Left hindlimb (tissue), 1 donor: Measurements from ENCODE around the gene NUP93.

ENCODE experiments used
- DNase-seq: peaks from one replicate; pipeline ENCODE4 v3.0.0-alpha.2; 2018

Gene NUP93

DNA sequence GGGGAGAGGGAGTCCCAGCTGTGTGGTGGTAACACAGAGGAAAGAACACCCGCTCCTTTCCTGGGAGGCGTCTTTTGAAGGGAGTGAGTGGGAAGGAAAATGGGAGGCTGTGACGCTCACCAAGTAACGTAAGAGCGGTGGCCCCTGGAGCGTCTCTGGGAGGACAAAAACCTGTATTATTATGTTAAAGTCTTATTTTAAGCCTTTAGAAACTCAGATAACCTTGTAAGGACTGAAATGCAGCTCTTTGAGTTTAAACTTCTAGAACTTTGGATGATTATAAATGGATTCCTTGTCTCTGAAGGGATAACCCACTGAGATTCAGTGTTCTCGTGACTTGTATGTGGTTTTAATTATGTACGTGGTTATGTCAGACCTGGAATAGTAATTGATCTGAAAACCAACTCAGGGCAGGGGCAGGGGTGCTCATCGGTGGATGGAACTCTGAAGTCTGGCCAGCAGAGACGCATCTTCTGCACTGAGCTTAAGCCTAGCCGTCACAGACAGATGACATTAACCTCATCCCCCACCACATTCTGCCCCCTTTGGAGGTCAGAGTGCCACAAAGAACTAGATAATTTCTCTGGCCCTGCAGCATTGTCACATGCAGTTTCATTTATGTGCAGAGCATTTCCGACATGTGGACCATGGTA, 93.3 kb downstream of the NUP93 start:
- no peak for DNase-seq

DNA sequence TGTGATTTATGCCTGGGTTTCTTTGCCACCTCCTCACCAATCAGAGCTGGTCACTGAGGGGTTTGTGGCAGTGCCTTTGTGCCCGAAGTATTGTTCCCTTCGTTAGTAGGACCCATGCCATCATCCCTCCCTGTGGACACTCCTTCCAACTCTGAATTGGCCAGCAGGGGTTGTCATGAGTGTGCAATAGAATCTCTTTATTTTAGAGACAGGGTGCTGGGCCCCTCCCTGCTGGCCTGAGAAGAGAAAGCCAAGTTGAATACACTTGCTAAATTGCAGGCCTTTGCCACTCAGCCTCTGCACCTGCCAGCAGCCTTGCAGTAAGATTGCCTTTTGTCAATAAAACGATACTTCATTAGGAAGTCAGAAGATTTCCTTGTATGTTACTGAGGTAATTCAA, 94.4 kb downstream of the NUP93 start:
- DNase-seq, result no peak

DNA sequence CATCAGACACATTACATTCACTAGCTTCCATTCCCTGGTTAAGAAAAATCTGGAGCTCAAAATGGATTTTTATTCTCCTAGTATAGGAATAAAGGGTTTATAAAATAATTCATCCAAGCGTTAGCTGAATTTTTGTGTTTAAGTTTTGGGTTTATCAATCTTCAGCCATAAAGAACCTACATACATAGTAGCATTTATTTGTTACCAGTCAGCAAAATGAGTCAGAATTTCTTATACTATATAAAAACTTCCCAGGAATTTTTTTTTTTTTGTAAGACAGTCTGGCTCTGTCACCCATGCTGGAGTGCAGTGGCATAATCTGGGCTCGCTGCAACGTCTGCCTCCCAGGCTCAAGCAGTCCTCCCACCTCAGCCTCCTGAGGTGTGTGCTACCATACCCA, 94.9 kb downstream of the NUP93 start:
- no peak for DNase-seq

DNA sequence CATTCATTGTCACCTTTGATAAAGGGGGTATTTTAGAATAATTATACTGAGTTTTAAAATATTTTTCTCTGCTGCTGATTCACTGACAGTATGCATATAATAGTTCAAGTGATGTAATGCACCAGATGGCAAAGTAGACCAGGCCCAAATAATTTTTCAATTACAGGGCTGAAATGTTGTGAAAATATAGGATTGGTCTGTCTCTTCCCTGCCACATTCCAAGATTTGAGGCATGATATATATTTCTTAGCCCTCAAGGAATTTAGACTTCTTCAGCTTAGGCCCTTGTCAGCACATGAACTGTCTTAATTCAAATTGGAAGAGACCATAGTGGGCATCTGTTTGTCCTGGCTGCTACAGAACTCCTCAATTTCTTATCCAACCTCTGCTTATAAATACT, 95.9 kb downstream of the NUP93 start:
- no peak for DNase-seq

DNA sequence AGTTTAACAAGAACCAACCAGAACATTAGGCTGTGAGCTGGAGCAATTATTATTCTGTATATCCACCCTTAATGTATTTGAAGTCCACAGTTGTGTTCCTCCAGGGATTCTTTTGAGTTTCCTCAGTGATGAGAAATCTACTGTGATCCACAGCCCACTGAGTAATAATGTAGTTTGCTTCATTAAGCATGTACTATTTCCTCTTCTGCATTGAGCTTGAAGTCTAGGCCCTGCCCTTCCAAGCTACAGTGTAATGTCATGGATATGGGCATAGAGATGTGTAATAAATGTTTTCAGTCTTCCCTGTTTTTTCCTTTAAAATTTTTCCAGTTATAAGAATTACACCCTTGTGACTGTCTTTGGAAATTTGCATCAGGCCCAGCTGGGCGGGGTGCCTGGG, 98.7 kb downstream of the NUP93 start:
- no peak for DNase-seq

DNA sequence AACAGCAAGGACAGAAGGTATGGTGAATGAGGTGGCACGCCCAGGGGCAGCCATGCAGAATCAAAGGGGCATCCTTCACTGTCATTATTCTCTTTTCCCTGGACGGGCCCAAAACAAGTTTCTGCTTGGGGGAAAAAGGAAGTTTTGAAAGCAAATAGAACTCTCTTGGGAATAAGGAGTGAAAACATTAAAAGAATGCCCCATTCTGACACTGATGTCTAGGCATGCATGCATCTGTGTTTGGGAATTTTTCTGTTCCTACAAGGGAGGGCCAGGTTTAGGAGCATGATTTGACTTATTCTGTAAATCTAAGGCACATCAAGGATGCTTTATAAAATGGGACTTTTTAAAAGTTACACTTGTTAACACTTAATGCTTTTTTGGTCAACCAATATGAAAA, 100.7 kb downstream of the NUP93 start:
- DNase-seq, result no peak

DNA sequence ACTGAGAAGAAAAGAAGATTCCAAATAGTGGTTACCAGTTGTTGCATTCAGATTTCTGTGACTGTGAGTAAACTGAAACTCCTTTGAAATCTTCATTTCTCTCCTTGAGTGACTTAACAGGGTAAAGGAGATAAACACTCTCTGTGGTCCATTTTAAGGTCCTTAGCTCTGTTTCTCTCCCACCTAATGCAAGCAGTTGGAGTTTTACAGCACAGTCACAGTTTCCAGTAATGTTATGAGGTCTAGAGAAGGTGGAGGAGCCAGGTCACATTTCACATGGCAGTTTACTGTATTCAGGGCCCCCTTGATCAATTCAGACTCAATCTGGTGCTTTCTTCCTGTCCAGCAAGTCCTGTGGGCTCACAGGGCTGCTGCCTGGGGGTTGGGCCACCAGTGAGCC, 102.8 kb downstream of the NUP93 start:
- DNase-seq, result no peak

DNA sequence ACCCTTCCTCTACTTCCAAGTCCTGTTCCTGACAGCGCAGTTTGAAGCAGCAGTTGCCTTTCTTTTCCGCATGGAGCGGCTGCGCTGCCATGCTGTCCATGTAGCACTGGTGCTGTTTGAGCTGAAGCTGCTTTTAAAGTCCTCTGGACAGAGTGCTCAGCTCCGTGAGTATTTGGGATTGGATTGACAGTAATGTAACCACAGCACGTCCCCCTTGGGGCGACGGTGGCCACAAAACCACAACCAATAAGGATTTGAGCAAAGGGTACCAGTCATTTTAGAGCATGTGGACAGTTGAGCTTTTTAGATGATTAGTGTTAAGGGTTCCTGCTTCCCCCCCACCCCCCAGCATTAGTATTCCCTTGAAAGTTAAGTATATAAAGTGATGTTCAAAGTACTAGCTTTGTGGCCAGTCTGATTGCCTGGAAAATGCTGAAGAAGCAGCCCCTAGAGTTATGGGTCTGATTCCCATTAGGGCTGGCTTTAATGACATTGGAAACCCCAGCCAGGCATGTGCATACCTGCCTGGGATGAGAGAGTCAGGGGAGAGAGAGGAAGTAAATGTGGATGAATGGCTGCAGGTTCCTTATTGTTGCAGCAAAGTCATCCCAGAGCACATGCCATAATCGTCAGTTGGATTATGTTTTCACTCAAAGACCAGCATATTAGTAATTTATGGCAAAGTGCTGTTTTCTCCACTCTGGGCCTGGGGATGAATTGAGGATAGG, 103.5 kb downstream of the NUP93 start:
- DNase-seq, result no peak

DNA sequence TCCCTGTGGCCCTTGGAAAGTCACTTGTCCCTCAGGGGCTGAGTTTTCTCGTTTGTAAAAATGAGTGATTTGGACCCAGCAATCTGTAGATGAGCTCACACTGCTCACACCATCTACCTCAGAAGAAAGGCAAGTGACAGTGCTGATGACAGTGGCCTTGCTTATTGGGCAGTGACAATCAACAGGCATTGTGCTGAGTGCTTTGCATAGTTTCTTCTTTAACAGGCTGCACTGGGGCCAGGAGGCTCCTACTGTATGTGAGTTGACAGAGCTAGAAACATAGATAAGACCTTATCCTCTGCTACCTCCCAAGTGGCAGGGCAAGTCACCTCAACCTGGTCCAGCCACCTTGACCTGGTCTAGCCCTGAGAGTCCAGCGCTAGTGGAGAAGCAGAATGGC, 105.4 kb downstream of the NUP93 start:
- no peak for DNase-seq

DNA sequence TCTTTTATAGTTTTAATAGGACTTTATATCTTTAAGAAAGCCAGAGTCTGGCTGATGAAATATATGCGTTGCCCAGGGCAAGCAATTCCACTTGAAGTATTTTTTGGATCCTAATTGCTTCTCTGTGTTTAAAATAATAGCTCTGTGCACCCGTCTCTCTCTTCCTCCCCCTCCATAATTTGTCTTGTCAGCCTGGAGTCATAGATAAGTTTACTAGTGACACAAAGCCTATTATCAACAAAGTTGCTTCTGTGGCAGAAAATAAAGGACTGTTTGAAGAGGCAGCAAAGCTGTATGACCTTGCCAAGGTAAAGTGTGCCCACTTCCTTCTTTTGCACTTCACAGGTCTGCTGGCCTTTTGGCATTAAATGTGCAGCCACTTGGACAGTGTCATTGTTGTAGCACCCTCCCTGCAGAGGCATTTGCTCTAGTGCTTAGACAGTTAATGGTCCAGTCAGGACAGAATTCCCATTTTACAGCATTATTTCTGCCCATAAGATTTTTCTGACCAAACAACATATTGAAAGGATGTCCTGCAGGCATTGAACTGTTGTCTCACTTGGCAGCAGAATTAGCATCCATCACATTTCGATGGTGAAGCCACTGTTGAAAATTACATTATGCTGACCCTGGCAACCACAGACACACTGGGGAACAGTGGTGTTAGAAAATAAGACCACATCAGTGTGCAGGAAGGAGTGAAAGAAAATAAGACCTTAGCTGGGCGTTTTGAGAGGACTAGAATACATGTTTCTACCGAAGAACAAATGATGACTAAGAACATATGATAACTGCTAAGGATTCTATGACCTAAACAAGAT, 106.7 kb downstream of the NUP93 start:
- DNase-seq, result no peak

DNA sequence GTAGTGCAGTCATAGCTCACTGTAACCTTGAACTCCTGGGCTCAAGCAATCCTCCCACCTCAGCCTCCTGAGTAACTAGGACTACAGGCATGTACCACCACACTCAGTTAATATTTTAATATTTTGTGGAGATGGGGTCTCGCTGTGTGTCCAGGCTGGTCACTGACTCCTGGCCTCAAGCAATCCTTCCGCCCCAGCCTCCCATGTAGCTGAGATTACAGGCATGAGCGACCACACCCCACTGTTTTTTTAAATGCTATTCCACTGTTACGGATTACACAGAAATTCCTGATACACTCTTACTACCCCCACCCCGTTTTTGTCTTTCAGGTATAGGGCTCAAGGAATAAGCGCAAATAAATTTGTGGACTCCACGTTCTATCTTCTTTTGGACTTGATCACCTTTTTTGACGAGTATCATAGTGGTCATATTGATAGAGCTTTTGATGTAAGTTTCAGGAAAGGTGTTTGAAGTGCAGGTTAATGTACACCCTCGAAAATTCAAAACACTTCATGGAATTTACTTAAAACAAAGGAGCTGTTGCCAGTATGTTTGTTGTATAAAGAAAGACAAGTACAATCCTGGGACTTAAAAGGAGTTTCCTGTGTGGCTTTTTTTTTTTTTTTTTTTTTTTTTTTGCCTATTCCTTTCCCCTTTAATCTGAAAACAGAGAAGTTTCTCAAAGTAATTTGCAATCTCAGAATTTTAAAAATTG, 108.9 kb downstream of the NUP93 start:
- DNase-seq, result no peak

DNA sequence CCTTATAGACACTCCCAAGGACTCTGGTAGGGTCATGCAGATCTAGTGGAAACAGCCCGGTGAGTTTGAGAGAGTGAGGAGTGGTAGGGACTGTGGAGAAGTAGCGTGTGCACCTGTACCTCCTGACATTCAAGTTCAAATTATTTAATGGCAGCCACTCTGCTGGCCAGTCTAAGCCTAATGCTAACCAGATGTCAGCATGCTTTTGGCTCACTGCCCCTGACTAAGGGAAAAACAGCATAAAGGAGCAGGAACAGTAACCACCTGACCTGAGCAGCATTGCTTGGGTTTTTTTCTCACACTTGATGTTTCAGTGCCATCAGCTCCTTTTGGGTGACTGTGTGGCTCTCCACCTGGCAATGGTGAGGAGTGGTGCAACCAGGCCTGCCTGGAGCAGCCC, 111.3 kb downstream of the NUP93 start:
- DNase-seq, result no peak

DNA sequence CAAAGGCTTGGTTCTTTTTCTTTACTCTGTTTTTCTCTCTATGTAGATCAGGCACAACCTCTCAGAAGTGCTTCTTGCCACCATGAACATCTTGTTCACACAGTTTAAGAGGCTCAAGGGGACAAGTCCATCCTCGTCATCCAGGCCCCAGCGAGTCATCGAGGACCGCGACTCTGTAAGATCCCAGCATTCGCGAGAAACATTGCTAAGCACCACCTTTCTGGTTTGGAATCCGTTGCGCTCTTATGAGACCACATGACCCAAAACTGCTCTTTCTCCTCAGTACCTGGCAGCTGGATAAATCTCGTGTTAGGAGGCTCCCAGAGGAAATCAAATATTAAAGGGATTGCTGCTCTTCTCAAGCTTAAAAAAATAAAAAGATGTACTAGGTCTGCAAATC, 111.7 kb downstream of the NUP93 start:
- DNase-seq, result no peak

DNA sequence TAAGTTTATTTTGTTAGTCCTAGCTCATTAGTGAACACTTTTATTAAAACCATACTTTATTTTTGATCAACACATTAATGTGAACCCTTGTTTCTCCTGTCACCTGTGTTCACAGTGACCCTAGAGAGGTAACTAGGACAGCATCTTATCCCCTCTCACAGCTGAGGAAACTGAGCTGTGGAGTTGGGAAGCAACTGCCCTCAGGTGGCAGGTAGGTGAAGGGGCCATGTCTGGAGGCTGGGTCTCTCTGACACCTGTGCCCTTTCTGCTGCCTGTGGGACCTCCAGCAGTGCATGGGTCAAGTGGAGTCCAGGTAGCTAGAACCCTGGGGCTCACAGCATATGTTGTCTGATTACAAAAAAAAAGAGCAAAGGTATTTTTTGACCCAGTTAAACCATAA, 112.2 kb downstream of the NUP93 start:
- no peak for DNase-seq

DNA sequence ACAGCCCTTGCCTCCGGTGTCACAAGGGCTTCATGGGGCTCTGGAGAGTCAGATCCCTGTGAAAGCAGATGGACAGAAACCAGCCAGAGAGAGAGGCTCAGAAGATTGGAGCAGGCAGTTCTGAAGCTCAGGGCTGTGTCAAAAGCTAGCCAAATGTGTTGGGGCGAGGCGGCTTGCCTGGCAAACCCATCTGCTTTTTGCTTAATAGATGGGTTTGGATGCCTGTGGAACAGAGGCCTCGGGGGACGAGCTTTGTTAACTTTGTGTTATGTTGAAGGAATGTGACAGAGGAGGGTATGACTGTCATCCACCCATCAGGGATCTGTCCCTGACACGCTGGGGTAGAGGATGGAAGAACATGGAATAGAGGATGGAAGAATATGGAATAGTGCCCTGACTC, 114.1 kb downstream of the NUP93 start:
- DNase-seq, result no peak

DNA sequence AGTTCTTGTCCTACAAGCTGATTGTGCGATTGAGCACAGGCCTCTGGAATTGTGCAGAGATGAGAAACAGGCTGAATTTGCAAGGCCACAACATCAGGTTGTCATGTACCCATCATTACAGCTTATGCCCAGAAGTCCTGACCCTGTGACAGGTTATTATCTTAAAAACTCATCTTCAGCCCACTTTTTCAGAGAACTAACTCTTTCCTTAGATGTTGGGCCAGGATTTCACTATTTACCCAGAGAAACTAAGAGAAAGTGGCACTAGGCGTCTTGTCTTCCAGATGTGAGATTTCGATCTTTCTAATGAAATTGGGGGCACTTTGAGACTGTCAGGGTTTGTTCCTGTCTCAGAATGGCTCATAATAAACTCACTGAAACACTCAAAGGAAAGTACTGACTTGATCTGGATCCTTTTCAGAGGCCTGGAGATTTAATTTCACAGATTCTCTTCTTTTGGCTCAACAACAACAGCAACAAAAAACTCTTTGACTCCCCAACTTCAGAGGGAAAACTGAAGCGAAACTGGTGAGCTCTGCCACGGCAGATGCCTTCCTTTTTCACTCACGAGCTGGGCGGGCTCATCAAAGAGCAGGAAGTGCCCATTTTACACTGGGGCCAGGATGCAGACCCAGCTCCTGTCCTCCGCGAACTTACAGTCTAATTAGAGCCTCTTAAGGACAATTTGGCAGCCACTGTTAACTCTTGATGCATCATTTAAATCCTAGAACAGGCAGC, 117.4 kb downstream of the NUP93 start:
- DNase-seq, result no peak

DNA sequence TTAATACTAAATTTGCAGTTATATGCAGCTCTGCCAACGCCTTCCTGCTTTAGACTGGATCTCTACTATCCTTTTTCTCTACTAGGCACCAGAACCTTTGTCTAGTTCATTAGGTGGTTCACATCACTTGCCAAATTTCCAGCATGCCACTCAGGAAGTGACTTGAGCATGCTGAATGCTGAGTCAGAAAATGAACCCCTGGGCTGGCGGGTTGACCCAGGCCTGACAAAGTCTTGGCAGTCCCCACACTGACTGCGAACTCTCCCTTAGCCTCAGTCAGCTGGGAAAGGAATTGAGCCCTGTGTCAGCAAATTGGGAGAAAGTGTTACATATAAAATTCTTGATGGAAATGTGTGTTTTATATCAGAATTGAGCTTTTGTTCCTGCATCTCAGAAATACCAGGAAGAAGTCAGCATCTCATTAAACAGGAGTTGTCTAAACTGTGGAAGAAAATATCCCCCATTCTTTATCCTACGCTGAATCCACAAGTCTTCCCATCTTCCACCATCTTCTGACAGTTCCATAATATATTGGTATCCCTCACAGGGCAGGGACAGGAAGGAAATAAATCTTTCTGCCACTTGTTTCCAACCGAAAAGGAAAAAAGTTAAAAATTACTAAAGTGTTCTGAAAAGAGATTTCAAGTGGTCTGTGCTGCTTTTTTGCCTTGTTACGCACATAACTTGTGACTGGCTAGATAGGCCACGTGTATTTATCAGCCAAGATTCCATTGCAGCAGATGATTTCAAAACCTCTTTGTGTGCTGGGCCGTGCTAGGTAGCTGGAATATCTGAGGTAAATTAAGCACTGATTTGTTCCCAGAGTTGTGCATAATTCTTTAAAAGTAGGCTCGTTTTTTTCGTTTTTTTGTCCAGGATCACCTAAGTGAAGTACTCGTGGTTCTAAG, 118.4 kb downstream of the NUP93 start:
- DNase-seq, result no peak

DNA sequence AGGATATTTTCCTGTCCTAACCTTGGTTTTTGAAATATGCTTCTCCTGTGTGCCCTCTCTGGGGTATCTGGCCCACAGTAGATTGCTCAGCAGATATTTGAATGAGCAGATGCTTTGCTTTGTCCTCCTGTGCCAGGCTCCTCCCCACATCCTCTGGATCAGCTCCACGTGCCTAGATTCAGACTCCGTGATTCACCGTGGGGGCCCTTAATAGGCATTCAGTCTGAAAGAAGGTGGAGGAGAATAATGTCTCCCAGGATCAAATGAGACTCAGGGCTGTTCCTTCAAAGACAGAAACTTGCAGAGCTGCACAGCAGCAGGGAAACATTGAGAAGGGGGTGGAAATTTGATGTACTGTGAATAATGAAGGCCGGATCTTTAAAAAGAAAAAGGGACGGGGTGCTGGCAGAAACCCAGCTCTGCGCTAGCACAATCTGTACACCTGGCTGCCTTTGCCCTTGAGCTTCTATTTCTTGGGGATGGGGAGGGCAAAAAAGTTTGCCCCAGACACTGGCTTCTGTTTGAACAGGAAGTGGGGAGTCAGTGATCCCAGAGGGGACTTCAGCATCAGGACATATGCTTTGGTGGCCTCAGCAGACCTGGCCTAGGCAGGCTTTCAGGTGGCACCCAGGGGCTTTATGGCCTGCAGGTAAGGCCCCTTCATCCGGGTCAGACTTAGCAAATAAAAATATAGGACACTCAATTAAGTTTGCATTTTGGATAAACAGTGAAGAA, 119.2 kb downstream of the NUP93 start:
- no peak for DNase-seq

DNA sequence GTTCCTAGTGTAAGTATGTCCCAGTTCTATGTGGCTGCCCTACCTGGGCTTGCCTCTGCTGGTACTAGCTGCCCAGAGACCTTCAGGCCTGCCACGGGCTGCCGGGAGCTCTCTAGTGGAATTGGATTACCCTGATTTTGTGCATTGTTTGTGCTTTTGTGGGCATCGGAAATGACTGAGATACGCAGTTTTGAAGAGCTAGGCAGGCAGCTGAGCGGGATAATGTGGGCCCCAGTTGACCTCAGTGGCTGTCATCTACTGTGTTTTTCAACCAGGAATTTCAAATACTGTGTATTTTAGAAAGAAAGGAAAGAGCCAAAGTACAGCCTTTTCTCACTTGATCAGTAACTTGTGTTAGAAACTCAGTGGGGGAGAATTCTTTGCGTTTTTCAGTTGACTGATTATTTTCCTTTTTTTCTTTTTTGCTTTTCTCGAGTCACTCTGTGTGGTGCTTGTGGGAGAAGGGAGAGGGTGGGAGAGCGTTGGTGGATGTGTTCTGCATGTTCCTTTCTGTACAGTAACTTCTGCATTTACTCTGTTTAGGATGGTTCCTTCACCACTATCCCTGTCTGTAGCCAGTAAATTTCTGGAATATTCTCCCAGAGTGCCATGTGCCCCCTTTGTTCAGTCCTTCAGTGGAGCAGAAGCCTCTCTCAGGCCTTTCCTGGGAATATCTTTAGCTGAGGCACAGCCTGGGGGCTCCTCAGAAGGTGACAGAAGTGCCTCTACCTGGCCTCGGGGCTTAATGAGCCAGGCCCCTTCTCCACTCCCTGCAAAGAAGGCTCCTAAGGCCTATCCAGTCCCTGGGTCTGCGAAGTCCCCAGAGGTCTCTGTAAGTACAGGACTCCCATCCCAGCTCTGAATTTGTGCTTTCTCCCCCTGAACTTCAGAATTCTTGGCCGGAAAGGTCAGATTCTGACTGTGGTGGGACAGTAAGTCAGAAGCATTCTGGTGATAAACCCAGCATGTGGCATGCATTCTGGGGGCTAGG, 120.1 kb downstream of the NUP93 start:
- DNase-seq, result no peak
